GOT3 (cell line): ENCODE results near the gene COQ7.

ENCODE experiments used
- DNase-seq: peaks from one replicate; lab custom pipeline; 2025; ENCODE audit warnings: mixed read lengths; lab: John Stamatoyannopoulos, UW

The COQ7 gene

DNA sequence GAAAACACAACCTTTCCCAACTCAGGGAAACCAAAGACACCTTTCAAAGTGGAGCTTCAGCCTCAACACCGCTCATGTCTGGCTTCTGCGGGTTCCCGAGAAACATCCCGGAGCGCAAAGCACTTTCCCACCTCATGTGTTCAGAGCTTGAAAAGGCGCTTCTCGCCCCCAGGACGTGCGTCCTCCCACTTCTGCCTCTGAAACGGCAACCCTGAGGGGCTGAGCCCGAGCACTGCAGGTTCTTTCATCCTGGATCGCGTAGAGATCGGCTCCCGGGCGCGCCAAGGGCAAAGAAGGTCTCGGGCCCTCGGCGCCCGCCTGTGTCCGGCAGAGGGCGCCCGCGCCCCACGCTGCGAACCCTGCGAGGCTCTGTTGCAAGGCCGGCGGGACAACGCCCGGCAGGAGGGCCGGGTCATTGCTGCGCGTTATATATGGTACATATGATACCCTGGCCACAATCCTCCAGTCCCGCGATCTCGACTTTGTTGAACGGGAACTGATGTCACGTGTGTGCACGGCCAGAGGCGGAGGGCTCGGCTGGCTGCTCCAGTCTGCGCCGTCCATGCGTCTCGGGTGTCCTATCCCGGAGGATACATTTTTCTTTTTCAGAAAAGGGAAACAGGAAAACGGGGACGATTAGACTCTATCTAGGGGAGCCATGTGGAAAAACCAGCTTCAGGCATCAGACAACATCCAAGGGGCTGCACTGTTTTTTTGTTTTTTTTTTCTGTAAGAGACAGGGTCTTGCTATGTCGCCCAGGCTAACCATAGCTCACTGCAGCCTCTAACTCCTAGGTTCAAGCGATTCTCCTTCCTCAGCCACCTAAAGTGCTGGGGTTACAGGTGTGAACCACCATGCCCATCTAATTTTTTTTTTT is 19.1 kb downstream of the COQ7 start:
- peak; percentile 64 for DNase-seq

DNA sequence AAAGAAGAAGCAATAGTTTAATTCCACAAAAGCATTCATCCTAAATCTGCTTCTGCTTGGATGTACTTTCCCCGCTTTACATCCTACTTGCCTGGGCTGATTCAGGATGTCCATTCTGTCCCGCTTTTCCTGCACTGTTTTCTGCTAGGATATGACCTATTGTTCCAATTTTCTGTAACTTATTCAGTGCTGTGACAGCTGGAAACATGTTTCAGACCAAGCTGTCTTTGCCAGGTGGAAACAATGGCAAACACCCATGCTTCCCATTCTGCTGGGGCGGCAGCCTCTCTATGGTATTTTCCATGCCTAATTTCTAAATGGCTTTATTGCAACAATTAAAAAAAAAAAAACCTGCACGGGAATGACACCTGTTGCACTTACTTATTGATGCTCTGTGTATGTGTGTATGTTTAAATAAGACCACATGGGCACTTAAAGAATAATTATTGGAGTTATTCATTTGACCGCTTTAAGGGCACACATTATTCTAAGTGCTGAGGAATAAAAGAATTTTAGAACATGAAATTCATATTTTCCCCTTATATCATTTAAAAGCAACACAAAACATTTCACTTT is 21.0 kb downstream of the COQ7 start:
- DNase-seq: no peak

DNA sequence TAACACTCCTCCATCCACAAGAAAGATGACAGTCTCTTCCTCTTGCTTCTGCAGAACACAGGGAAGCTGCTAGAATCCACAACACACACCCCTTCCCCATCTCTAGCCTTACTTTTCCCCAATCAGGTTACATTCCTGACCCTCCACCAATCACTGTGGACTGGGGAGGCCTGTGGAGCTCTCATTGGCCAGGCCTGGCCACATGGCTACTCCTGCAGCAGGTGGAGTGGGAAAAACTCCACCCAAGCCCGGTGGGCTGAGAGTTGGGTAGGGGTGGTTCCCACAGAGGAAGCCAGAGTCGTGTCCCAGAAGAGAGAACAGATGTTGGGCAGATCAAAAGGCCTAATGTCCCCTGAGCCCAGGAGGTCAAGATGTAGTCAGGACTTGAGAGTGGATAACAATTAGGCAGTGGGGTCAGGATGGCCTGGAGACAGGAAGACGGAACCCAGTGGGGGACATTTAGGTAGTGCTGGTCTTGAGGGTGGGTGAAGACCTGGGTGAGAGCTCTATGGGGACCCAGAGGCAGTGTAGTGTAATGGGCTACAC is 22.1 kb downstream of the COQ7 start:
- DNase-seq: no peak

DNA sequence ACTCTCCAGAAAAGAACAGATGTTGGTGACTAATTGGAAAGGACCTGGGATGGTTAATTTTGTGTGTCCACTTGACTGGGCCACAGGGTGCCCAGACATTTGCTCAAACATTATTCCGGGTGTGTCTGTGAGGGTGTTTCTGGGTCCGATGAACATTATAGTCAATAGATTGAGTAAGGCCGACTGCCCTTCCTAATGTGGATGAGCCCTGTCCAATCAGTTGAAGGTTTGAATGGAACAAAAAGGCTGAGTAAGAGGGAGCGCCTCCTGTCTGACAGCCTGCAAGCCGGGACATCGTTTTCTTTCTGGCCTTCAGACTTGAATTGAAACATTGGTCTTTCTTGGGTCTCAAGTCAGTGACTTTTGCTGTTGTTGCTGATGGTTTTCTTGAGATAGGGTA is 23.5 kb downstream of the COQ7 start:
- DNase-seq: no peak

DNA sequence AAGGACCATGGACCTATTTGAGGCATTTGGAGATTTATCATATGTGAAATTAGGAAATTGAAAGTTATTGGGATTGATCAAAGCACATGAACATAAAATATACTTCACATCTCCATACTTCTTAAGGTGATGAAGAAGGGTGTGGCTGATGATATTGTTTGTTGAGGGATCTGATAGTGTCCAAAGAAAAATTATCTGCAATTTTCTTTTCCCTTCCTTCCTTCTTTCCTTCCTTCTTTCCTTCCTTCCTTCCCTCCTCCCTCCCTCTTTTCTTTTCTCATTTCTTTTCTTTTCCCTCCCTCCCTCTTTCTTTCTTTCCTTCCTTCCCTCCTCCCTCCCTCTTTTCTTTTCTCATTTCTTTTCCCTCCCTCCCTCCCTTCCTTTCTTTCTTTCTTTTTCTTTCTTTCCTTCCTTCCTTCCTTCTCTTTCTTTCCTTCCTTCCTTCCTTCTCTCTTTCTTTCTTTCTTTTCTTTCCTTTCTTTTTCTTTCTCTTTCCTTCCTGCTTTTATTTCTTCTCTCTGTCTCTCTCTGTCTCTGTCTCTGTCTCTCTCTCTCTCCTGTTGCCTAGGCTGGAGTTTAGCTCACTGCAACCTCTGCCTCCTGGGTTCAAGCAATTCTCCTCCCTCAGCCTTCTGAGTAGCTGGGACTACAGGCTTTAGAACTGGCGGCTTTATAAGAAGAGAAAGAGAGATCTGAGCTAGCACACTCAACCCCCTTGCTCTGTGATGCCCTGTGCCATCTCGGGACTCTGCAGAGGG is 25.4 kb downstream of the COQ7 start:
- DNase-seq: no peak

DNA sequence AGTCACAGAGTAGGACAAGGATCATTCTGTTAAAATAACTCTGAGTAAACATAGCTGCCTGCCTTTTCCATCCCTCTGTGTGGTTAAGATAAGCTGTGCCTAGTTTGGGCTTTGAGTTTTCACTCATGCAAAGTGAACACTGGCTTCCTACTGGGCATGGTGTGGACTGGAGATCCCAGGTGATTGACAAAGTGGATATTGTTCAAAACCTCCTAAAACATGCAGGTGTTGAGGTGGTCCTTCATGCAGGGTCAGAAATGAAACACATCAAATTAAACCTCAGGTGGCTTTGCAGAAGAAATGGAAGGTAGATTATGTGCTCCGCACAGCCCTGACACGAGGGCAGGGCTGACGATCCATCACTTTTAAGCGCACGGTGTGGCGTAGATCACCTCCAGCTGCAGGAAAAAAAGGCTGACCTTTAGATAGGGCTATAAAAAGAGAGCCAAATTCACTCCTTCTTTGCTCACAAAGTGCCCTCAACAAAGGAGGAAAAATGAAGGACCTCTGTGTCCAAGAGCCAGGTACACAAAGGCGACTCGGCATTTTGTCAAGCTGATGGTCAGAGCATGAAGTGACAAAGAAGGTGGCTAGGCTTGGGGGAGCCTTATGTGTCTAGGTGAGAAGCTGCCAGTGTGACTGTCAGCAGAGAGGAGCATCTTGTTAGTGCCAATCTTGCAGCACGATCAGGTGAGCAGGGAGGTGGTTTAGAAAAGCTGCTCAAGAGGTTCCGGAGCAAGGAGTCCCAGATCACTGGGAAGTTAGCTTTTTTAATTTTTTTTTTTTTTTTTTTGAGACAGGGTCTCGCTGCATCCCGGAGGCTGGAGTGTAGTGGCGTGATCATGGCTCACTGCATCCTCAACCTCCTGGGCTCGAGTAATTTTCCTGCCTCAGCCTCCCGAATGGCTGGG is 26.5 kb downstream of the COQ7 start:
- DNase-seq: no peak

DNA sequence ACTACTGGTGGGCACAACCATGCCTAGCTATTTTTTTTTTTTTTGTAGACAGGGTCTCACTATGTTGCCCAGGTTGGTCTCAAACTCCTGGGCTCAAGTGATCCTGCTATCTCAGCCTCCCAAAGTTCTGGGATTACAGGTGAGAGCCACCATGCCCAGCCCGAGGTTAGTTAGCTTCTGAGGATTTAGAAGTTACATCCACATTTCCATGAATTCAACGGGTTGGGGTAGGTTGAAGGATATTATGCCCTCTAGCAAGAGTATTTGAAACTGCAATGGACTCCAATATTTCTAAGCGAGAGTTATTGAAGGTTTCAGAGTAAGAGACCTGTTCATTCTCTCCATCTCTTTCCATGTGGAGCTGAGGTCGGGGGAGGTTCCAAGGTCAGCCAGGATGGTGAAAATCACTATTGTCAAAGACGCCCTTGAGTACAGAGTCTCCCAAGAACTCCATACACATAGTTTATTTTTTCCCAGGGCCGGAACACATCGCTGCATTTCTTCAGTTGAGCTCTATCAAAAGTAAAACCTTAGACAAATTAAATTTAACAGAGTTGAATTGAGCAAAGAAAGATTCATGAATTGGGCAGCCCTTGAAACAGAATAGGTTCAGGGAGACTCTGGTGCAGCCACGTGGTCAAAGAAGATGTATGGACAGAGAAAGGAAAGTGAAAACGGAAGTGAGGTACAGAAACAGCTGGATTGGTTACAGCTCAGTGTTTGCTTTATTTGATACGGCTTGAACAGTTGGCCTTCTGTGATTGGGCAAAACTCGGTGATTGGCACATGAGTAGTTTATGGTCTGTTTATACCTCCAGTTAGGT is 27.3 kb downstream of the COQ7 start:
- no peak for DNase-seq

DNA sequence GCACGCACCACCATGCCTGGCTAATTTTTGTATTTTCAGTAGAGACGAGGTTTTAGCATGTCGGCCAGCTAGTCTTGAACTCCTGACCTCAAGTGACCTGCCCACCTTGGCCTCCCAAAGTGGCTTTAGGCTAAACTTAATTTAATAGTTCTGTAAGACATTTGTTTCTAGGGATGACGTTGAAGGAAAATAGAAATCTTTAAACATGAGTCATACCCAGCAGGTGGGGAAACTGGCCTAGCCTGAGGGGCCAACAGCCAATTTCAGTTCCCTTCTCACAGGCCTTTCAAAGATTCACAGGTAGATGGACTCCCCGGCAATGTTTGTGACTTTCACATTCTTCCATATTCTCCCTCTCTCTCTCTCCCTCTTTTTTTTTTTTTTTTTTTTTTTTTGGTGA is 28.2 kb downstream of the COQ7 start:
- DNase-seq: no peak

DNA sequence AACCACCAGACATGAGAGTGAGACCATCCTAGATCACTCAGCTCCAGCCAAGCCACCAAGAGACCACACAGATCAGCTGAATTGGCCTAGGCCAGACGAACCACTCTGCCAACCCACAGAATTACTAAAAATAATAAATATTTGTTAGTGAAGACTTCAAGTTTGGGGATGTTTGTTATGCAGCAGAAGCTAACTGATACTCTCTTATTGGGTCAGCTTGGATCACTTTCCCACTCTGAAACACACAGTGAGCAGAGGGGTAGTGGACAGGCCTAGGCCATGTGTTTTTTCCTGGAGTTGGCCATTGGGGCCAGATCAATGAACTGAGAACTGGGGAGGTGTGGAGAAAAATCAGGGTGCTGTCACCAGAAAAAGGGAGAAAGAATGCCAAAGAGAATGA is 30.8 kb downstream of the COQ7 start:
- DNase-seq: no peak

DNA sequence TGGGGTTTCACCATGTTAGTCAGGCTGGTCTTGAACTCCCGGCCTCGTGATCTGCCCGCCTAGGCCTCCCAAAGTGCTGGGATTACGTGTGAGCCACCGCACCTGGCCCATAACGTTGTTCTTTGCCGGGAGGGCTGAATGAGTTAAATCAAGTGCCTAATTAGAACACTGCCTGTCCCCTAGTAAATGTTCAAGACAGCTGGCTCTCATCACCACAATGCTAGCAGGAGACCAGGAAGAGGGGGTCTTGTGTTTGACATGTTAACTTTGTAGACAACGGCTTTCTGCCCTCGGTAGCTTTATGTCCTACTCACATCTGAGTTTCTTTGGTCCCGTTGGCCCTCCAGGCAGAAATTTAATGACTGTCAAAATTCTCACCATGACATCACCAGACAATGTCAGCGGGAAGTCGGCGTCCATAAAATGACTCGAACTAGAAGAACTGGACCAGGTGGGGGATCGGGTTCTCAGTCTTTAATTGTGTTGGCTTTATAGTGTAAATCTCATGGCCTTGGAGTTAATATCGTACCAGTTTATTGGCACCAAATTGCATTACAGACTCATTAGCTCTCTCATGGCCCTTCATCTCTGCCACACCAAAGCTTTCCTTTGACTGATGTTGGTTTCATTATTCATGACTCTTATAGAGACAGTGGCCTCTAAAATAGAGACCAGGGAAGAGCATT is 34.9 kb downstream of the COQ7 start:
- DNase-seq: no peak

DNA sequence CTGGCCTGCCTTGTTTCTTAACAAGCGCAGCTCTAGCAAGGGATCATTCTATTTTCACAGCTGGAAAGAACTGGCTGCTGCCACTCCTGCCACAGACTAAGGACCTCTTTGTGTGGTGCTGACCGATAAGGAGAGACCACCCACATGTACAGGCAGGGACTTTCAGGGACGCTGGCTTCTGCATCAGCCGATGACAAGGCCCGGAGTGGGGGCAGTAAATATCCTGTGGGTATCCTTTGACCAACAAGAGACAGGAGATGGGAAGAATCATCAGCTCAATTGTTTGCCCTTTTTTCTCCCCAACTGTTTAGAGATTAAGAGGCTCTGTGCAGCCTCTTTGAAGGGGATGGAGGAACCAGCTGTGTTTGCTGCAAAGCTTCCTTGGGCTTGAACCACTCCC is 37.2 kb downstream of the COQ7 start:
- no peak for DNase-seq

DNA sequence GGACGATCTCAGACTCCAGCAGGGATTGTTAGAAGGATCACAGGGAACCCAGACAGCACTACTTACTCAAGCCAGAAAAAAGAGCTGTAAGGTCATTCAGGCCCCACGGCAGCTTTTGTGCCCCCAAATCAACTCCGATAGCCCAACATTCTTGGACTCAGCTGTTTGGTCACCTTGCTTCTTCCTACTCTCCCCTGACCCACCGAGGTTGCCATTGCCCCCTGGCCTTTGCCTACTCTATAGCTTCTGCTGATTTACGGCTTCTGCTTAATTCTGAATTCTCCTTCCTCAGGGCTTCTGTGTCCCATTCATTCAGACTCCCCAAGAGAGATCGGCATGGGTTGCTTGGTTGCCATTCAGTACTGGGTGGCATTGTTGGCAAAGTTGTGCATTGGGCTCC is 37.7 kb downstream of the COQ7 start:
- DNase-seq: no peak

DNA sequence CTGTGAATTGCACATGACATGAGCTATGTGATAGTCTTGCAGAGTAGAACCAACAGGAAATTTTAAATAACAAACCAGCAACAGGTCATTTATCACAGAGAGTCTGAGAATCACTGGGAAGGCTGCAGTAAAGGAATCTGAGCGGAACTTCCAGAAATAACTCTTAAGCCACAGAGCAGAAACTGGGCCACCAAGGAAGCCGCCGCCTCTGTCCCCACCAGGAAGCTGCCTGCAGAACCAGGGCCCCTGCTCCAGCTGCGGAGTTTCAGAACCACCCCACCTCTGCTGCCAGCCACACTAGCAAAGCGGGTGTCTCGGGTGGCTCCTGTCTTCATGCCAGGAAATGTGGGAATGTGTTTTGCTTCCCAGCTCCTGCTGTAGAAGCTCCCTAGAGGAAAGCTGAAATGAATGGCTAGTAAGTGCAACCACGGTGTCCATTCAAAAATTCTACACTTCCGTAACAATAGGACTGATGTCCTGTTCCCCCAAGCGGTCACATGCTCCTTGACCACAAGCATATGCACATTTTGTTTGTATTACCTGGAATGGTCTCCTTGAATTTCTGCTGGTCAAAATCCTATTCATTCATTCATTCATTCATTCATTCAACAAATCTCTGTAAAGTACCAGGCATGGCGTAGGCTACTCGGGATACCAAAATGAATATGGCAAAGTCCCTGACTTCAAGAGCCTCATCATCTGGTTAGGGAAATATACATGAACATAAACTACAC is 38.6 kb downstream of the COQ7 start:
- DNase-seq: no peak

DNA sequence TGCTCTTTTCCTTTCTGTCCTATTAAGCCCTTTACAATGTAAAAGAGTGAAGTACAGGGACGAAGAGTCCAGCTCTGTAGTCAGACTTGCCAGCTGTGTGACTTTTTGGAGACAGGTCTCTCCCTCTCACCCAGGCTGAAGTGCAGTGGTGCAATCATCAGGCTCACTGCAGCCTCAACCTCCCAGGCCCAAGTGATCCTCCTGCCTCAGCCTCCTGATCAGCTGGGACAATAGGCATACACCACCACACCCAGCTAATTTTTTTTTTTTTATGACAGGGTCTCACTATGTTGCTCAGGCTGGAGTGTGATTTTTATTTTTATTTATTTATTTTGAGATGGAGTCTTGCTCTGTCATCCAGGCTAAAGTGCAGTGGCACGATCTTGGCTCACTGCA is 39.2 kb downstream of the COQ7 start:
- no peak for DNase-seq

DNA sequence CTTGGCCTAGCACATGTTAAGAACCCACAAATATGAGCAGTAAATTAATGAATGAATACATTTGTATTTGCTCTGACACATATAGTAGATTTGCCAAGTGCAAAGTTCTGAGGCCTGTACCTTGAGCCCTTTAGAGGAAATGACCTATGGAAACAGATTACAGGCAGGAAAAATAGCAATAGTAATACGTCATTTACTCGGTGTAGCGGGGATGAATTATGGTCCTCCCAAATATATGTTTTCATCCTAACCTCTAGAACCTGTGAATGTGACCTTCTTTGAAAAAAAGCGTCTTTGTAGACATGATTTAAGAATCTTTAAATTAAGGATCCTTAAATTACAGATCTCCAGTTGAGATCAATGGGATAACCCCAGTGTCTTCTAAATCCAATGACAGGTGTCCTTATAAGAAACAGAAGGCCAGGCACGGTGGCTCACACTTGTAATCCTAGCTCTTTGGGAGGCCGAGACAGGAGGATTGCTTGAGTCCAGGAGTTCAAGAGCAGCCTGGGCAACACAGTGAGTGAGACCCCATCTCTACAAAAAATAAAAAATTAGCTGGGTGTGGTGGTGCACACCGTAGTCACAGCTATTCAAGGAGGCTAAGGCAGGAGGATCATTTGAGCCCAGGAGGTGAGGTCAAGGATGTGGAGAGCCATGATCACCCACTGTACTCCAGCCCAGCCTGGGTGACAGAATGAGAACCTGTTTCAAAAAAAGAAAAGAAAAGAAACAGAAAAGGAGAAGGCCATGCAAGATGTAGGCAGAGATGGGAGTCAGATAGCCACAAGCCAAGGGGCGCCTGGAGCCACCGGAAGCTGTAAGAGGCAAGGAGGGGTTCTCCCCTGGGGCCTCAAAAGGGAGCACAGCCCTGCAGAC is 41.2 kb downstream of the COQ7 start:
- DNase-seq: no peak

DNA sequence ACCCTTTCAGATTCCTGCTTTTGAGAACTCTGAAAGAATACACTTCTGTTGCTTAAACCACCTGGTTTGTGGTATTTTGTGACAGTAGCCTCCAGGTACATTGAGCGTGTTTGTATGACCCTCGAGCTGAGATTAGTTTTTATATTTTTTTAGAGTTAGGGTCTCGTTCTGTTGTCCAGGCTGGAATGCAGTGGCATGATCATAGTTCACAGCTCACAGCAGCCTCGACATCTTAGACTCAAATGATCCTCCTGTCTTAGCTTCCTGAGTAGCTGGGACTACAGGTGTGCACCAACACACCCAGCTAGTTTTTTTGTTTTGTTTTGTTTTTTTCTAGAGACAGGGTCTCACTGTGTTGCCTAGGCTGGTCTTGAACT is 41.9 kb downstream of the COQ7 start:
- no peak for DNase-seq

DNA sequence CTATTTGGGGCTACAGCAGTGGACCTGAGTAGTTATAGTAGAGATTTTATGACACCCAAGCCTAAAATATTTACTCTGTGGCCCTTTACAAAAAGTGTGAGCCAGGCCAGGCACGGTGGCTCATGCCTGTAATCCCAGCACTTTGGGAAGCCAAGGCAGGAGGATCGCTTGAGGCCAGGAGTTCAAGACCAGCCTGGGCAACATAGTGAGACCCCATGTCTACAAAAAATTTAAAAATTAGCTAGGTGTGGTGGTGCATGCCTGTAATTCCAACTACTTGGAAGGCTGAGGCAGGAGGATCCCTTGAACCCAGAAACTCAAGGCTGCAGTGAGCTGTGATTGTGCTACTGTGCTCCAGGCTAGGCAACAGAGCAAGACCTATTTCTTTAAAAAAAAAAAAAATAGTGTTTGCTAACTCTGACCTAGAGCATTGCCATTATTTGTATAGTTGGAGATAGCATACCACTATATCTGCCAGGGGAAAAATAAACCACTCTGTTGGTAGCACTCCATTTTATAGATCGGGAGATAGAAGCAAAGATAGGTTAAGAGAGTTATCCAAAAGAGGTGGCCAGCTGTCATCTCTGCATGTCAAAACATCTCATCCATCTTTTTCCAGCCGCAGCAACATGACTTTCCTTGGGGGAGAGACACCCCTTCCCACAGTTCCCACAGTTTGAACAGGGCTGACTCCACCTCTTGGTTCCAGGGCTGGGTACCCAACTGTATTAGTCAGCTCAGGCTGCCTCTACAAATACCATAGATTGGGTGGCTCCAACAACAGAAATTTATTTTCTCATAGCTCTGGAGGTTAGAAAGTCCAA is 43.3 kb downstream of the COQ7 start:
- no peak for DNase-seq

DNA sequence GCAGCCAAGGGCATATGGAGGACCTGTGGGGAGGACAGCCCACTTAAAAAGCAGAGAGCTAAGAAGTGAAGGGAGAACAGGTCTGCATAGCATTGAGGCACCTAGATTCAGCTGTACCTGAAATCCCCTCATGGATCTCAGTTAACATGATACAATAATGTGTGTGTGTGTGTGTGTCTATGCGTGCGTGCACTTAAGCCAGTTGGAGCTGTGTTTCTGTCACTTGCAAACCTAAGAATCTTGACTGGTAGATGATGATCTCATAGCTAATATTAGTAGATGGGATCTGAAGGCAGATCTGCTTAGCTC is 44.6 kb downstream of the COQ7 start:
- no peak for DNase-seq
